Mammary epithelial cell (primary cell): ENCODE results near the gene TYR.

Source experiments
- CTCF ChIP-seq, 2 donors: IDR thresholded peaks in 1 of 2; conservative IDR thresholded peaks in 1 of 2; 2 replicates each; pipeline ENCODE4 v1.5.1; 2011 to 2012; ENCODE audit warnings: inconsistent platforms in 2 of 2, low read length in 2 of 2, mild to moderate bottlenecking in 2 of 2, control low read depth in 1 of 2, low read depth in 1 of 2; ENCODE audit not compliant: insufficient read depth in 1 of 2; ENCODE audit errors: extremely low read depth in 1 of 2
- EZH2 ChIP-seq: IDR thresholded peaks from 2 replicates; pipeline ENCODE4 v1.6.1; 2012; ENCODE audit warnings: low read length, inconsistent platforms, borderline replicate concordance

GRCh38 chr11:89293965-89294679 is 116.4 kb downstream of the TYR start:
- TF ChIP-seq CTCF (conservative IDR thresholded peaks at IDR 0.05 in 1 of 2, IDR thresholded peaks at IDR 0.05 in 1 of 2; ENCODE audit: extremely low read depth in 1 of 2, insufficient read depth in 1 of 2, low read depth in 1 of 2, low read length in 2 of 2) (no peak), EZH2 (no peak)
